ENCODE measurements around the gene TBCD.
A peak's percentile ranks its signal among the peaks of the same experiment; 100 is the strongest.

The TBCD gene

DNA sequence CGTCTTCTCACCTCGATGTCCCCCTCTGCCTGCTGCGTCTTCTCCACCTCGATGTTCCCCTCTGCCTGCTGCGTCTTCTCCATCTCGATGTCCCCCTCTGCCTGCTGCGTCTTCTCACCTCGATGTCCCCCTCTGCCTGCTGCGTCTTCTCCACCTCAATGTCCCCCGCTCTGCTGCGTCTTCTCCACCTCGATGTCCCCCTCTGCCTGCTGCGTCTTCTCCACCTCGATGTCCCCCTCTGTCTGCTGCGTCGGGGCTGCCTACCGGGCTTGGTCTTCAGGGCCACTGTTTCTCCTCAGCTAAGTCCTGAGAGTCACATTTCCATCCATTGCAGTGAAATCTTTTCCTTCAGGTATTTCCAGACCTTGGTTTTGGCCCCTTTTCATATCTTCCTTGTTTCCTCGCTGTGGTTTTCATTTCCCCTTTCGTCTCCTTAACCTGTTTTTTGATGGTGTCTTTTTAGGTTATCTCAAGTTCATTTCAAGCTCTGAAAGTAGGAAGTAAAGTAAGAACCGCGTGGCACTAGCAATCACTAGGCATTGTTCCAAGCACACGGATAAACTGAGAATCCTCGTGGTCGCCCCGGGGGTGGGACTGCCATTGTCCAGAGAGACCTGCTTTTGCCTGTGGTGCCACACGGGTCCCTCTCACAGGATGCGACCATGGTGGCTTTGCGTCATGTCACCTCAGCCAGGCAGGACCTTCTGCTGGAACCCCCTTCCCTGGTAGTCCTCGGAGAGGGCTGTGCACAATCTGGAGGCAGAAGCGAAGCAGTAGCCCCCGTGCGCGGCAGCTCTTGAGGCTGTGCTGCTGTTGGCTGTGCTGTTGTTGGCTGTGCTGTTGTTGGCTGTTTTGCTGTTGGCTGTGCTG lies 97.4 kb downstream of the TBCD start:
- no peaks in the 10 kb centered on the region for H3K27me3 ChIP-seq (ENCODE audit: insufficient read depth, low read length)
- H3K27ac ChIP-seq (ENCODE audit: low read depth, low read length), result no peak overlapping the region
- H3K9ac ChIP-seq (ENCODE audit: low read depth, low read length), result no peak overlapping the region
- H3K4me3 ChIP-seq (ENCODE audit: low read length), result no peak overlapping the region
- 93% methylated on average over 33 of the region's 33 CpGs for WGBS
- no peaks in the 10 kb centered on the region for H3K4me1 ChIP-seq (ENCODE audit: insufficient read depth, low read length)
- H3K9me3 ChIP-seq (ENCODE audit: insufficient read depth, low read depth, low read length), result no peaks in the 10 kb centered on the region
- H3K36me3 ChIP-seq (ENCODE audit: insufficient read depth, low read length), result peaks cover 19% of the 10 kb centered on the region

DNA sequence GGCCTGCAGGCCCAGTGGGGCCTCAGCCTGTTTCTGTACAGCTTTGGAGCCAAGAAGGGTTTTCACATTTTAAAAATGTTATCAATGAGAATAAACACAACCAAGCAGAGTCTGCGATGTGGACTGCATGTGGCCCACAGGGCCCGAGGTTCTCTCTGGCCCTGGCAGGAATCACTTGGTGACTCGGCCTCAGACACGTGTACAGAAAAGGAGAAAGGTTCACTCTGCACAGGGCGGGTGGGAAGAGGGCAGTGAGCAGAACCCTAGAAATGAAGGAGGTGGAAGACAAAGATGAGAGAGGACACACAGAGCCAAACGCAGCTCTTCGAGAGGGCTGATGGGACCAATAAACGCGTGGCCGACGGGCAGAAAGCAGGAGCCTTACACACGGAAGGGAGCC lies 99.5 kb downstream of the TBCD start:
- Histone ChIP-seq H3K4me3 (ENCODE audit: low read length) (no peak overlapping the region), H3K9ac (ENCODE audit: low read depth, low read length) (no peak overlapping the region), H3K4me1 (ENCODE audit: insufficient read depth, low read length) (no peaks in the 10 kb centered on the region), H3K27ac (ENCODE audit: low read depth, low read length) (no peak overlapping the region), H3K36me3 (ENCODE audit: insufficient read depth, low read length) (peaks cover 25% of the 10 kb centered on the region), H3K27me3 (ENCODE audit: insufficient read depth, low read length) (no peaks in the 10 kb centered on the region), H3K9me3 (ENCODE audit: insufficient read depth, low read depth, low read length) (no peaks in the 10 kb centered on the region)
- WGBS, result 95% methylated on average over 11 of the region's 12 CpGs

DNA sequence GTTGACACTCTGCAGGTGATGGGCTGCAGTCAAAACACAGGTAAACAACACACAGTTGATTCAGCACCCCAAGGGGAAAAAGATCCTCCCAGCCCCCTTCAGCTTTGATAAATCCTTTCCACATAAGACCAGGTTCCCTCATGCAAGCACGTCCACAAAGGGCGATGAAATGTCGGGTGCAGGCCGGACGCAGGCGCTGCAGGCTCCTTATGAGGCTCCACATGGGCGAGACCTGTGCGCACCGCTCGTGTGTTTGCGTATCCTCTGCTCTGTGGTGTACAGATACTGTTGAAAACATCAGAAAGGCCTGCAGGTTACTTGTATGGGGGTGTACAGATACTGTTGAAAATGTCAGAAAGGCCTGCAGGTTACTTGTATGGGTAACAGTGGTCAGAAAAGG lies 102.4 kb downstream of the TBCD start:
- WGBS, result 95% methylated on average over 11 of the region's 11 CpGs
- H3K36me3 ChIP-seq (ENCODE audit: insufficient read depth, low read length), result peaks cover 24% of the 10 kb centered on the region
- peaks cover 2% of the 10 kb centered on the region; the same call in 1 of the 2 replicates for H3K4me1 ChIP-seq (ENCODE audit: insufficient read depth, low read length)
- no peak overlapping the region for H3K9ac ChIP-seq (ENCODE audit: low read depth, low read length)
- no peak overlapping the region for H3K4me3 ChIP-seq (ENCODE audit: low read length)
- no peaks in the 10 kb centered on the region for H3K9me3 ChIP-seq (ENCODE audit: insufficient read depth, low read depth, low read length)
- H3K27me3 ChIP-seq (ENCODE audit: insufficient read depth, low read length), result no peaks in the 10 kb centered on the region
- no peak overlapping the region for H3K27ac ChIP-seq (ENCODE audit: low read depth, low read length)

DNA sequence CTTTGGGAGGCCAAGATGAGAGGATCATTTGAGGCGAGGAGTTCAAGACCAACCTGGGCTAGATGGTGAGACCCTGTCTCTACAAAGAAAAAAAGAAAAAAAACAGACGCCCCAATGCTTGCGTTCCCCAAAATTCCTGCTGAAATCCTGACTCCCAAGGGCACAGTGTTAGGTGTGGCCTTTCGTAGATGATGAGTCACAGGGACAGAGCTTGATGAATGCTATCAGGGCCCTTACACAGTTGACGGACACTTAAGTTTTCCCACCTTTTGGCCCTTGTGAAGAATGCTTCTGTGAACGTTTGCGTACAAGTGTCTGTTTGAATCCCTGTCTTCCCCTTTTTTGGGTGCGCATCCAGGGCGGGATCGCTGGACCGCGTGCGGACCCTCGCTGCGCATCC lies 104.5 kb downstream of the TBCD start:
- 85% methylated on average over 10 of the region's 15 CpGs for WGBS
- H3K4me1 ChIP-seq (ENCODE audit: insufficient read depth, low read length), result peaks cover 8% of the 10 kb centered on the region; the same call in 1 of the 2 replicates
- H3K27me3 ChIP-seq (ENCODE audit: insufficient read depth, low read length), result no peaks in the 10 kb centered on the region
- H3K9me3 ChIP-seq (ENCODE audit: insufficient read depth, low read depth, low read length), result no peaks in the 10 kb centered on the region
- H3K36me3 ChIP-seq (ENCODE audit: insufficient read depth, low read length), result peaks cover 15% of the 10 kb centered on the region
- H3K4me3 ChIP-seq (ENCODE audit: low read length), result no peak overlapping the region
- no peak overlapping the region for H3K9ac ChIP-seq (ENCODE audit: low read depth, low read length)
- H3K27ac ChIP-seq (ENCODE audit: low read depth, low read length), result no peak overlapping the region

DNA sequence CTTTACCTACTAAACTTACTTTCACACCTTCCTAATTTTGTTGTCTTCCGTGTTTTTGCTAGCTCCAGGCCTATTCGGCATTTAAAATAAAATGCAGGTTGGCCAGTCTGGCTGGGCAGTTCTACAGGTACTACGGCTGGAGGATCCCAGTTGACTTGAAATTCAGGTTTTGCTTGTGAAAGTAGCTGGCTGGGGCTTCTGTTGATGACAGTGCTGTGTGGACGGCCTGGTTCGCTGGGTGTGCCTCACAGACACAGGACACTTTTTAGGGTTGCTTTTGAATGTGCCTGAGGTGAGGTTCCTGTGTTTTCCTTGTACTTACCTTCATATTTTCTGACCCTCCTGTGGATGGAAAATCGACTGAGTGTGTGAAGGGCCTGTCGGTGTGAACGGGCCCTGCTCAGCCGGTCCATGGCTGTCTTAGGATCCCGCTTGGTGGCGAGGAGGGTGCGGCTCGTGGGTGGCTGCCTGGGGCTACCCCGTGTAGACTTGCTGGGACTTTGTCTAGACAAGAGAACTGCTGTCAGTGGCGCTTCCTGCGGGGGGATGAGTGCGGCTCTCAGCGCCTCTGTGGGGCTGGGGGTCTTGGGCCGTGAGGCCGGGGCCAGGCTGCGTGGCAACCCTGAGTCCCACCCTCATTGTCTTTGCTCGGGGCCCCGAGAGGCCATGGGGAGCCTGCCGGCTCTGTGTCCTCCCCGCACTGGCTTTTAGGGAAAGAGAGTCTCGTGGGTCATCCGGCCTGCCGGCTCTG lies 106.7 kb downstream of the TBCD start:
- H3K4me1 ChIP-seq (ENCODE audit: insufficient read depth, low read length), result peaks cover 8% of the 10 kb centered on the region; the same call in 1 of the 2 replicates
- no peak overlapping the region; the same call in 1 of the 2 replicates for H3K9ac ChIP-seq (ENCODE audit: low read depth, low read length)
- H3K27ac ChIP-seq (ENCODE audit: low read depth, low read length), result peak overlapping the region; percentile 26; the same call in 1 of the 2 replicates
- 92% methylated on average over 28 of the region's 28 CpGs for WGBS
- H3K27me3 ChIP-seq (ENCODE audit: insufficient read depth, low read length), result no peaks in the 10 kb centered on the region
- no peak overlapping the region for H3K4me3 ChIP-seq (ENCODE audit: low read length)
- no peaks in the 10 kb centered on the region for H3K9me3 ChIP-seq (ENCODE audit: insufficient read depth, low read depth, low read length)
- H3K36me3 ChIP-seq (ENCODE audit: insufficient read depth, low read length), result peaks cover 15% of the 10 kb centered on the region

DNA sequence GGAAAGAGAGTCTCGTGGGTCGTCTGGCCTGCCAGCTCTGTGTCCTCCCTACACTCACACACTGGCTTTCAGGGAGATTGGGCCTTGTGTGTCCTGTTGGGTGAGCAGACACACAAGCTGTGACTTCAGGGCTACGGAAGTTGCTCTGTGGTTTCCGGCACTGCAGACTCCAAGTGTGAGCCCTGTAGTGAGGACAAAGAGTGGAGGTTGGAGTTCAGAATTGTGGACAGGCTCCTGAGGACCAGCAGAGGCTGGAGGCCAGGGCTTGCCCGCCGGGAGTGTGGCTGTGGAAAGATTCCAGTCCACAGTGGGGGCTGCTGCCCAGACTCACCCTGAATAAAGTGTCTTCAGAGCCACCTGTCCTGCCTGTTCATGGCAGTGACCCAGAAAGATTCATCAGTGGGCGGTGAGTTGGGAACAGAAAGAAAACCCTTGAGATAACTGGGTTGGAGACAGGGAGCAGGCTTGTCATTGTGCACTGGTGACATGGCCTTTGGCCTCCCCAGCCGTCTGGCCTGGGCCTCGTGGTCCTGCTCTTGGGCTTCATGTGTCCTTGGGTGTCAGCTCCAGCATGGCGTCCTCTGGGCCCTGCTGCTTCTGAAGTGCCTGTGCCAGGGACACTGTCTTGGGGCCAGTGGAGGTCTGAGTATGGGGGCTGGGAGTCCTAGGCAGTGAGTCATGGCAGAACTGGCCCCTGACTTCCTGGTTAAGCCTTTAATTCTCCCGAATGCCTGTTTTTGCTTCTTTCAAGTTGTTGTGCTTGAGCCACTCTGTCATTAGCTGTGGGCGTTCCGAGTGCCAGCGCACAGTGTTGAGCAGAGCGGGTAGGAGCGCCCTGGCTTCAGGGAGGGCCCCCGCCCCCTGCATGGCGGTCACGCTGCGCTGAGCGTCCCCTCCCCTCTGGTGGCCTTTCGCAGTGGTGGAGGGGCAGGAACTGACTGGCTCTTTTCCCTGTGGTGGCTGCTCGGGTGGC lies 107.9 kb downstream of the TBCD start:
- 86% methylated on average over 23 of the region's 23 CpGs for WGBS
- H3K27me3 ChIP-seq (ENCODE audit: insufficient read depth, low read length), result no peaks in the 10 kb centered on the region
- peaks cover 8% of the 10 kb centered on the region; the same call in 1 of the 2 replicates for H3K4me1 ChIP-seq (ENCODE audit: insufficient read depth, low read length)
- H3K4me3 ChIP-seq (ENCODE audit: low read length), result no peak overlapping the region
- H3K27ac ChIP-seq (ENCODE audit: low read depth, low read length), result 0 out of 2 replicates have a peak overlapping the region, but pooled peaks have one; percentile 56
- H3K36me3 ChIP-seq (ENCODE audit: insufficient read depth, low read length), result peaks cover 7% of the 10 kb centered on the region
- no peaks in the 10 kb centered on the region for H3K9me3 ChIP-seq (ENCODE audit: insufficient read depth, low read depth, low read length)
- peak overlapping the region; percentile 4; the same call in 1 of the 2 replicates for H3K9ac ChIP-seq (ENCODE audit: low read depth, low read length)

DNA sequence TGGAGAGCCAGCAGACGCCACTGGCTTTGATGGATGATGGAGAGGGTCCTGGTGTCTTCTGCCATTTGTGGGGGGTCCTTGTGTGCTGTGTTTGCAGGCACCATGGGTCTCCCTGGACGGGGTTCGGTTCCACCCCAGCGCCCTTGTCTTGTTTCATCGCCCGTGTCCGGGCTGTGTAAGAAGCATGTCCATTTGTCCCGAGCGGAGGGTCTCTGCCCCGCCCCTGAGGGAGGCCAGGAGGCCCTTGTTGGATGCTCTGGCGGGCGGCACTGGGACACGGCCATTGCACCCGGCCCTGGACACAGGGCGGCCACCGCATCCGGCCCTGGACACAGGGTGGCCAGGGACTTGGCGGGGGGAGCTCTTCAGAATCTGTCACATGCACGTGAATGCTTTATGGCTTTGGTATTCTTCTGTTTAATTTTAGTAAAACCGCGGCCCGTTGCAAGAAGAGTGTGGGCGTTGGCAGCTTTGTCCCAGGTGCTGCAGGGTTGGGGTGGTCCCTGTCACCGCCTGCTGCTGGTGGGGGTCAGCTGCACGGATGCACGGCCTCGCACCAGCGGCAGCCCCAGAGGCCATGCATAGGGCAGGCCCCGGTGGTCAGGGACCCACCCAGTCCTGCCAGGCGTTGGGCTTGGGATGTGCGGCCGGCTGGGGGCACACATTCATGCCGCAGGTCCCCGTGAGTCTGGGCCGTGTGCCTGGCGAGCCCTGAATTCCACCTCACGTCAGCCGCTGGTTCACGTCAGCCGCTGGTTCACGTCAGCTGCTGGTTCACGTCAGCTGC lies 108.9 kb downstream of the TBCD start:
- Histone ChIP-seq H3K9ac (ENCODE audit: low read depth, low read length) (no peak overlapping the region), H3K9me3 (ENCODE audit: insufficient read depth, low read depth, low read length) (no peaks in the 10 kb centered on the region), H3K27ac (ENCODE audit: low read depth, low read length) (no peak overlapping the region), H3K4me3 (ENCODE audit: low read length) (no peak overlapping the region), H3K4me1 (ENCODE audit: insufficient read depth, low read length) (peaks cover 8% of the 10 kb centered on the region; the same call in 1 of the 2 replicates), H3K36me3 (ENCODE audit: insufficient read depth, low read length) (no peaks in the 10 kb centered on the region), H3K27me3 (ENCODE audit: insufficient read depth, low read length) (no peaks in the 10 kb centered on the region)
- 93% methylated on average over 42 of the region's 42 CpGs for WGBS

DNA sequence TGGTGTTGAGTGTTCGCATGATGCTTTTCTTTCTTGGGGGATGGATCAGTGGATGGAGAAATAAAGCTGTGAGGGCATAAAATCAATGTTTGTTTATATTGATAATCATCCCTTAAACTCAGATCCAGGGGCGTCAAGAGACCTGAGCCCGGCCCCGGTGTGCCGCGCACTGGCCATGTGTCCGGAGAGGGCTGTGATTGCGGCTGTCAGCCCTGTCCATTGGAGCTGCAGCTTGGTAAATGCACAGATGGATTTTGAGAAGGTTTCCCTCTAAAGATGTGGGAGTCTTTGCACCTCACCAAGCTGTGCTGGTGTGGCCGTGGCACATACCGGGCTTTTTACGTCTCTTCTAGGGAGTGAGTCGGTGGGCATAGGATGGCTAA lies 109.5 kb downstream of the TBCD start:
- Histone ChIP-seq H3K27ac (ENCODE audit: low read depth, low read length) (no peak overlapping the region), H3K4me1 (ENCODE audit: insufficient read depth, low read length) (peaks cover 8% of the 10 kb centered on the region; the same call in 1 of the 2 replicates)

DNA sequence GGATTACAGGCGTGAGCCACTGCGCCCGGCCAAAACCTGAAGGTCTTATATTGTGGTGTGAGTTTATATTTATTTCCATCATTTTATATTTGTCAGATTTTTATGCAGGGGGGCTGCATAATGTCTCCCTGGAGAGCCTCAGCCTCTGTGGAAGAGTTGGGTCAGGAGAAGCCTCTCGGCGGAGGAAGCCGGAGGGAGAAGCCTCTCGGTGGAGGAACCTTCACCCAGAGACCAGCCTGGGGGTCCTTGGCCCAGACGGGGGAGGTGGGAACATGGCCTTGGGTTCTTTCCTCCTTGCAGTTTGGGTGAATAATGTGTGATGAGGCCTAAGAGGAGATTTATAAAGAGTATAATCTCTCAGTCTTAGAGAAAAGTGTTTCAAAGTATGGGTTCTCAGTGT lies 110.3 kb downstream of the TBCD start:
- H3K27me3 ChIP-seq (ENCODE audit: insufficient read depth, low read length), result no peaks in the 10 kb centered on the region
- H3K27ac ChIP-seq (ENCODE audit: low read depth, low read length), result no peak overlapping the region
- H3K36me3 ChIP-seq (ENCODE audit: insufficient read depth, low read length), result no peaks in the 10 kb centered on the region
- no peaks in the 10 kb centered on the region for H3K9me3 ChIP-seq (ENCODE audit: insufficient read depth, low read depth, low read length)
- H3K4me3 ChIP-seq (ENCODE audit: low read length), result no peak overlapping the region
- no peak overlapping the region for H3K9ac ChIP-seq (ENCODE audit: low read depth, low read length)
- peaks cover 8% of the 10 kb centered on the region; the same call in 1 of the 2 replicates for H3K4me1 ChIP-seq (ENCODE audit: insufficient read depth, low read length)
- 94% methylated on average over 6 of the region's 8 CpGs for WGBS

More for the DNA sequence above, 109.5 kb downstream of the TBCD start:
- no peaks in the 10 kb centered on the region for H3K36me3 ChIP-seq (ENCODE audit: insufficient read depth, low read length)
- H3K4me3 ChIP-seq (ENCODE audit: low read length), result no peak overlapping the region
- H3K9ac ChIP-seq (ENCODE audit: low read depth, low read length), result no peak overlapping the region
- WGBS, result 97% methylated on average over 12 of the region's 12 CpGs
- no peaks in the 10 kb centered on the region for H3K27me3 ChIP-seq (ENCODE audit: insufficient read depth, low read length)
- no peaks in the 10 kb centered on the region for H3K9me3 ChIP-seq (ENCODE audit: insufficient read depth, low read depth, low read length)

All from HUES64 (cell line).